Measurements from ENCODE around the gene LRP2BP. TPM values are rescaled to one million over a fixed set of nuclear protein-coding genes. Genes with fewer than 3 reads are reported as not detected.
"Not testable (repeated sequence)": the region's sequence is repeated elsewhere in the genome, so short reads cannot be mapped to it uniquely, and the experiment has no call there.

LRP2BP gene
- total and polyA plus RNA-seq, 9 donors: 0.77 to 5.9 (median 3.0) TPM

- intact Hi-C loops (cut with DNase I): no loop called here
- 94 to 100% (median 95%) methylated on average over 1 of the region's 1 CpG for WGBS, 3 donors
- Histone ChIP-seq H3K4me1 (ENCODE audit: insufficient read depth) (no peaks in the 10 kb centered on the region), H3K4me3 (no peak overlapping the region), H3K9me3 (no peaks in the 10 kb centered on the region), H3K36me3 (no peaks in the 10 kb centered on the region), H3K27me3 (no peaks in the 10 kb centered on the region), H3K27ac (no peak overlapping the region)
- TF ChIP-seq POLR2A (IDR thresholded peaks at IDR 0.05) (no peak), EP300 (IDR thresholded peaks at IDR 0.05) (no peak)
- TF ChIP-seq, protein P1, sequence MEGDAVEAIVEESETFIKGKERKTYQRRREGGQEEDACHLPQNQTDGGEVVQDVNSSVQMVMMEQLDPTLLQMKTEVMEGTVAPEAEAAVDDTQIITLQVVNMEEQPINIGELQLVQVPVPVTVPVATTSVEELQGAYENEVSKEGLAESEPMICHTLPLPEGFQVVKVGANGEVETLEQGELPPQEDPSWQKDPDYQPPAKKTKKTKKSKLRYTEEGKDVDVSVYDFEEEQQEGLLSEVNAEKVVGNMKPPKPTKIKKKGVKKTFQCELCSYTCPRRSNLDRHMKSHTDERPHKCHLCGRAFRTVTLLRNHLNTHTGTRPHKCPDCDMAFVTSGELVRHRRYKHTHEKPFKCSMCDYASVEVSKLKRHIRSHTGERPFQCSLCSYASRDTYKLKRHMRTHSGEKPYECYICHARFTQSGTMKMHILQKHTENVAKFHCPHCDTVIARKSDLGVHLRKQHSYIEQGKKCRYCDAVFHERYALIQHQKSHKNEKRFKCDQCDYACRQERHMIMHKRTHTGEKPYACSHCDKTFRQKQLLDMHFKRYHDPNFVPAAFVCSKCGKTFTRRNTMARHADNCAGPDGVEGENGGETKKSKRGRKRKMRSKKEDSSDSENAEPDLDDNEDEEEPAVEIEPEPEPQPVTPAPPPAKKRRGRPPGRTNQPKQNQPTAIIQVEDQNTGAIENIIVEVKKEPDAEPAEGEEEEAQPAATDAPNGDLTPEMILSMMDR (IDR thresholded peaks at IDR 0.05): no peak
- no peak for DNase-seq
Observed at GRCh38 chr4:185323606-185324005, 72.1 kb downstream of the LRP2BP start.

GRCh38 chr4:185322803-185323202 is 72.9 kb downstream of the LRP2BP start:
- Histone ChIP-seq H3K27me3 (no peaks in the 10 kb centered on the region), H3K36me3 (no peaks in the 10 kb centered on the region), H3K4me3 (no peak overlapping the region), H3K27ac (no peak overlapping the region), H3K9me3 (no peaks in the 10 kb centered on the region), H3K4me1 (ENCODE audit: insufficient read depth) (no peaks in the 10 kb centered on the region)
- no peak for DNase-seq
- WGBS, 3 donors: 93 to 97% (median 97%) methylated on average over 2 of the region's 2 CpGs
- TF ChIP-seq POLR2A (IDR thresholded peaks at IDR 0.05) (no peak), EP300 (IDR thresholded peaks at IDR 0.05) (no peak)
- TF ChIP-seq, protein P1 (IDR thresholded peaks at IDR 0.05): no peak
- intact Hi-C loops (cut with DNase I): no loop called here

GRCh38 chr4:185318679-185319078 is 77.0 kb downstream of the LRP2BP start:
- no peaks in the 10 kb centered on the region for H3K27me3 ChIP-seq
- no peak overlapping the region for H3K27ac ChIP-seq
- WGBS, 3 donors: 62 to 79% (median 69%) methylated on average over 2 of the region's 2 CpGs
- no peak for TF ChIP-seq EP300 (IDR thresholded peaks at IDR 0.05)
- TF ChIP-seq, protein P1 (IDR thresholded peaks at IDR 0.05): no peak
- TF ChIP-seq POLR2A (IDR thresholded peaks at IDR 0.05): no peak
- no peak for DNase-seq
- no peaks in the 10 kb centered on the region for H3K4me1 ChIP-seq (ENCODE audit: insufficient read depth)
- no peak overlapping the region for H3K4me3 ChIP-seq
- no peaks in the 10 kb centered on the region for H3K36me3 ChIP-seq
- intact Hi-C loops (cut with DNase I): no loop called here
- no peaks in the 10 kb centered on the region for H3K9me3 ChIP-seq

DNA sequence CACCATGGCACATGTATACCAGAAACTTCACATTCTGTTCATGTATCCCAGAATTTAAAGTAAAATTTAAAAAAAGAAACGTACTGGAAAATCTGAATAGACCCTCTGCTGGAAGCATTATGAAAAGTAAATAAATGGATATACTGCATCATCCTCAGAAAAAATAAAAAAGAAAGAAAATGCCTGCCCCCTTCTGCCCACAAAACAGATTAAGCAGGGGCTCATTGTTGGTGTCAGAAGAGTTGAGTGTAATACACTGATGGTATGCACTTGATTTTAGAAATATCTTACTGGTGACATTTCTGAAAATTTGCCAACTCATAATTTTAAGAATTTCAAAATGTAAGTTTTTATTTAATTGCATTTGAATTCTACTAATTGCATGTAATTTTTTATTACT is 77.8 kb downstream of the LRP2BP start:
- H3K9me3 ChIP-seq: no peaks in the 10 kb centered on the region
- WGBS, 3 donors: 58 to 65% (median 61%) methylated on average over 1 of the region's 1 CpG

DNA sequence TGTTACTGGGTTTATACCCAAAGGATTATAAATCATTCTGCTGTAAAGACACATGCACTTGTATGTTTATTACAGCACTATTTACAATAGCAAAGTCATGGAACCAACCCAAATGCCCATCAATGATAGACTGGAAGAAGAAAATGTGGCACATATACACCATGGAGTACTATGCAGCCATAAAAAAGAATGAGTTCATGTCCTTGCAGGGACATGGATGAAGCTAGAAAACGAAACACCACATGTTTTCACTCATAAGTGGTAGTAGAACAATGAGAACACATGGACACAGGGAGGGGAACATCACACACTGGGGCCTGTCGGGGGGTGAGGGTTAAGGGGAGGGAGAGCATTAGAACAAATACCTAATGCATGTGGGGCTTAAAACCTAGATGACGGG is 78.3 kb downstream of the LRP2BP start:
- H3K4me3 ChIP-seq; intact Hi-C loops (cut with DNase I); H3K27me3 ChIP-seq; H3K27ac ChIP-seq; H3K36me3 ChIP-seq; H3K4me1 ChIP-seq (ENCODE audit: insufficient read depth); DNase-seq; H3K9me3 ChIP-seq: not testable (repeated sequence)
- WGBS, 3 donors: 76 to 96% (median 94%) methylated on average over 3 of the region's 3 CpGs

More for the DNA sequence above, 77.8 kb downstream of the LRP2BP start:
- no peak overlapping the region for H3K27ac ChIP-seq
- DNase-seq: no peak
- H3K36me3 ChIP-seq: no peaks in the 10 kb centered on the region
- no peaks in the 10 kb centered on the region for H3K27me3 ChIP-seq
- intact Hi-C loops (cut with DNase I): no loop called here
- TF ChIP-seq, protein P1 (IDR thresholded peaks at IDR 0.05): no peak
- TF ChIP-seq POLR2A (IDR thresholded peaks at IDR 0.05) (no peak), EP300 (IDR thresholded peaks at IDR 0.05) (no peak)
- no peaks in the 10 kb centered on the region for H3K4me1 ChIP-seq (ENCODE audit: insufficient read depth)
- no peak overlapping the region for H3K4me3 ChIP-seq

Small RNA genes lying within 50 kb of the gene (small RNA-seq; reads per million reads assigned to genes)
- not detected for gene RF00019

Other genes with a start within 250 kb of the LRP2BP start
- 10 to 100 TPM; 28.8 to 57.6 (median 46.7) TPM for gene CFAP97, start 191.9 kb downstream of the LRP2BP start, total RNA-seq
- gene CFAP97, start 191.9 kb downstream of the LRP2BP start, polyA plus RNA-seq: 10 to 100 TPM; 14.1 to 29.5 TPM
- 10 to 100 TPM; 14.1 to 28.4 (median 19.8) TPM for gene SNX25, start 186.3 kb downstream of the LRP2BP start, total RNA-seq
- gene SNX25, start 186.3 kb downstream of the LRP2BP start, polyA plus RNA-seq: 10 to 100 TPM in 1 of 2 donors, 1 to 10 TPM in 1; 7.9 to 11.6 TPM
- gene ANKRD37, start 917 bp upstream of the LRP2BP start, total RNA-seq: 10 to 100 TPM in 6 of 7 donors, 1 to 10 TPM in 1; 9.8 to 72.8 (median 20.1) TPM
- gene ANKRD37, start 917 bp upstream of the LRP2BP start, polyA plus RNA-seq: 10 to 100 TPM in 1 of 2 donors, 1 to 10 TPM in 1; 6.3 to 16.2 TPM
- gene UFSP2, start 30.0 kb upstream of the LRP2BP start, total RNA-seq: 10 to 100 TPM; 33.4 to 69.3 (median 51.3) TPM
- 10 to 100 TPM; 37.0 to 67.9 TPM for gene UFSP2, start 30.0 kb upstream of the LRP2BP start, polyA plus RNA-seq
- 1 to 10 TPM; 2.8 to 6.4 (median 3.3) TPM for gene CCDC110, start 75.8 kb upstream of the LRP2BP start, total RNA-seq
- gene CCDC110, start 75.8 kb upstream of the LRP2BP start, polyA plus RNA-seq: 1 to 10 TPM; 1.8 to 2.7 TPM
- gene PDLIM3, start 139.6 kb upstream of the LRP2BP start, total RNA-seq: 100 to 1,000 TPM in 3 of 7 donors, 10 to 100 TPM in 4; 40.9 to 220 (median 78.7) TPM
- gene PDLIM3, start 139.6 kb upstream of the LRP2BP start, polyA plus RNA-seq: 100 to 1,000 TPM in 1 of 2 donors, 10 to 100 TPM in 1; 49.5 to 146 TPM